Dermis microvascular lymphatic vessel endothelial cell (primary cell): Measurements from ENCODE around the gene PTRH1. TPM values are rescaled to one million over a fixed set of nuclear protein-coding genes. Genes with fewer than 3 reads are reported as not detected.
A peak's percentile ranks its signal among the peaks of the same experiment; 100 is the strongest.

Experiments used
- DNase-seq, 2 donors: peaks; one replicate each; pipeline versions ENCODE4 v3.0.0 to v3.0.0-alpha.2; 2010; ENCODE audit warnings: low read depth in 2 of 2
- total RNA-seq: library from RNA; depleted of rRNA; stranded (reverse); fragments of >200 nt; gene quantifications from 2 replicates; pipeline ENCODE4 v1.2.1, GENCODE V29; 2014

Gene PTRH1
- total RNA-seq, 1 donor from 2014 or later: 23.2 TPM

DNA sequence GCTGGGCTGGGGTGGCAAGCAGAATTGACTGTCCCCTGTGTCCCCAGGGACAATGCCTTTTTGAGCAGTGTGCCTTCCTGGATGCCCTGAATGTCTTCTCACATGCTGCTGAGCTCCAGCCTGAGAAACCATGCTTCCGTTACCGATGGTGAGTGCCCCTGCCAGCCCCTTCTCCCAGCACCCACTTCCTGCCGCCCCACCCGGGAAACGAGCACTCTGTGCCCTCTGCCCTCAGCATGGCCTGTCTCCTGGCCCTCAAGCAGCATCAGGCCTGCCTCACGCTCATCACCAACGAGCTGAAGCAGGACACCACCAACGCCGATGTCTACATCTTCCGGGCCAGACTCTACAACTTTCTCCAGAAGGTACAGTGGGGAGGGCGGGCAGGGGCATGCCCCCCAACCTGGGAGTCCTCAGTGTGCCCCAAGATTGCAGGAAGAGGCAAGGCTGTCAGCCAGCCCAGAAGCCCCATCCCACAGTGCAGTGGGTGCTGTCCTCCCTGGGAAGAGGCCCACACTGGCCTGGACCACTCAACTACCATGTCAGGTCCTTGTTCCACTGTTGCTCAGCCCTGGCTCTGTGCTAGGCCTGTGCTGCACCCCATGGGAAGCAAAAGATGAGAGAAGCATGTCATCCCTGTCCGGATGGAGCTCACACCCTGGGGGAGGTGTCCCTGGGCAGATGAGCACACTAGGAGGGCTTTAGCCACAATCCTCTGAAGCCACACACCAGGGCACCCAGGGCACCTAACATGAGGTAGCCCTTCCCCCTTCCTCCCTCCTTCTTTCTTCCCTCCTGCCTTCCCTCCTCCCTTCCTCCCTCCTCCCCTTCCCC is 4.8 kb upstream of the PTRH1 start:
- no peak for DNase-seq

GRCh38 chr9:127717766-127718165 is 2.3 kb upstream of the PTRH1 start:
- DNase-seq: no peak

DNA sequence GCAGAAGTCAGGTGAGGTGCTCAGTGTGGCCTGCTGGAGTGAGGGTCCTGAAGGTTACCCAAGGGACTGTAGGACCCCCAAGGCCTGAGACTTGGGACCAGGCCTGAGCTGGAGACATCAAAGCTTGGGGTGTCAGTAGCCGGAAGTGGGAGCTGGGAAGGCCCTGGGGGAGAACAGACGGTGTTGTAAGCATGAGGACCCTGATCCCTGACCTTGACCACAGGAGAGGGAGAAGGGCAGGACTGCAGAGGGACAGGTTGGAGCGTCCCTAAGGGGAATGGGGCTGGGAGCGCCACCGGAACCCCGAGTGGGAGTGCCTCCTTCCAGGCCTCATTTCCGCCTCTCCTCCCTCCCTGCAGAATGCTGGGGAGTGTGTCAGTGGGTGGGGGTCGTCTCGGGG is 949 bp upstream of the PTRH1 start:
- DNase-seq: no peak

DNA sequence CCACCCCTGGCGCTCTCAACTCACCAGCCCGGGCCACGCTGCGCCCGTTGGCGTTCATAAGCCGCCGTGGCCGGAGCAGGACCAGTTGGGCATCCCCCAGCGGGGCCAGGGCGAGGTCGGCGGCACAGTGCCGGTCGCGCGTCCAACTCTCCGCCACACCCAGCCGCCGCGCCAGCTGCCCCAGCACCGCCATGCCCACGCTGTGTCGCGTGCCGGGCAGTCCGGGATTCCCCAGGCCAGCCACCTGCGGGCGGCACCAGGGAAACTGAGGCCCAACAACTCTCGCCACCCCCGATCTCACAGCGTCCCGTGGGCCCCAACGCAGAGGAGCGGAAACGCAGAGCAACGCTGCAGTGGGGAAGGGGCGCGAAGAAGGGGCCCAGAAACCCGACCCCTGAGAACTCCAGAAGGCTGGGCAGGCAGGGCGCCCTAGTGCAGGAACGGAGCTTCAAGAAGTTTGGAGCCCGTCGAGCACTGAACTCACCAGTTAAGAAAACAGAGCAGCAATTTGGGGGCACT is 453 bp downstream of the PTRH1 start:
- peak in 1 of 2 donors; percentile 25 for DNase-seq

GRCh38 chr9:127714020-127714750 is 1.3 kb downstream of the PTRH1 start:
- no peak for DNase-seq

DNA sequence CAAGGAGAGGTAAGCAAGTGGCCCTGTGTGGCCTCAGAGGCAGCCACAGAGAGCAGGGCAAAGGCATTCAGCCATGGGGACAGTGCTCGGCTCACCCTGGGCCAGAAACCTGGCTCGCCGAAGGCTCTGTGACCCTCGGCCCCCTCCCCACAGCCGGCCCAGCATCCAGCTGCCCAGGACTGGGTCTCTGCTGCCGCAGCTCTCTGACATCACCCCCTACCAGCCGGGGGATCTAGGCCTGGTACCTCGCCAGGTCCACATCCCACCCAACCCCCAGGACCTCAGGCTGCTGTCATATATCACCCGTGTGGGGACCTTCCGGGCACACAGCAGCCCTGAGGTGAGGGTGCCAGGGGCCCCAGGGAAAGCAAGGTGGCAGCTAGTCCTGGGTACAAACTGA is 2.6 kb downstream of the PTRH1 start:
- DNase-seq: no peak

- no peak for DNase-seq
Observed at GRCh38 chr9:127712371-127712770, 3.1 kb downstream of the PTRH1 start.

DNA sequence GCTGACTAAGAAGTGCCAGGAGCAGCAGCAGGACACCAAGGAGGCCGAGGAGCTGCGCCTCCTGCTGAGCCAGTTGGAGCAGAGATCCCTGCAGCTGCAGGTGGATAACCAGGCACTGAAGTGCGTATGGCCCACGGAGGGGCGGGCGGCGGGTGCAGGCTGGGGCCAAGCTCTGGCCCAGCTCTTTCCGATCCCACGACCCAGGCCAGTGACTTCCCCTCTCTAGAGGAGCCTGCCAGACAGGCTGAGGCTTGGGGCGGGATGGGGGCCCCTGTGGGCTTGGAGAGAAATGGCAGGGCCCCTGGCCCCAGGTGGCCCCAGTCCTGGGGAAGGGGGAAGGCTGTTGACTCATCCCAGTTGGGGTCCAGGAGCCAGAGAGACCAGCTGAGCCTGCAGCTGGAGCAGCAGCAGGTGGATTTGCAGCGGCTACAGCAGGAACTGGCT is 3.6 kb downstream of the PTRH1 start:
- DNase-seq: no peak

DNA sequence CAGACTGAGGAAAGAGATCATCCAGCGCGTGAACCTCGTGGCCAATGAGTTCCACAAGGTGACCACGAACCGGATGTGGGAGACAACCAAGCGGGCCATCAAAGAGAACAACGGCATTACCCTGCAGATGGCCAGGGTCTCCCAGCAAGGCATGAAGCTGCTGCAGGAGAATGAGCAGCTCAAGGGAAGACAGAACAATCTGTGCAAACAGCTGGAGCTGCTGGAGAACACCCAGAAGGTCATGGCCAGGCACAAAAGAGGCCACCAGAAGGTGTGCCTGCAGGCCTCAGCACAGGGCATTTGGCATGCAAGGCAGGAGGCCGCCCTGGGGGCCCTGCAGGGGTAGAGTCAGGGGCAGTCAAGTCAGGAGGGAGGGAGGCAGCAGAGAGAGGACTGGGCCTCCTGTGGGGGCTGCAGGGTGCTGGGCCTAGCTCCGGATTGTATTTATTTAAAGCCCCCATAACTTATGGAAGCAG is 4.2 kb downstream of the PTRH1 start:
- no peak for DNase-seq

- no peak for DNase-seq
Observed at GRCh38 chr9:127710204-127710783, 5.2 kb downstream of the PTRH1 start.

DNA sequence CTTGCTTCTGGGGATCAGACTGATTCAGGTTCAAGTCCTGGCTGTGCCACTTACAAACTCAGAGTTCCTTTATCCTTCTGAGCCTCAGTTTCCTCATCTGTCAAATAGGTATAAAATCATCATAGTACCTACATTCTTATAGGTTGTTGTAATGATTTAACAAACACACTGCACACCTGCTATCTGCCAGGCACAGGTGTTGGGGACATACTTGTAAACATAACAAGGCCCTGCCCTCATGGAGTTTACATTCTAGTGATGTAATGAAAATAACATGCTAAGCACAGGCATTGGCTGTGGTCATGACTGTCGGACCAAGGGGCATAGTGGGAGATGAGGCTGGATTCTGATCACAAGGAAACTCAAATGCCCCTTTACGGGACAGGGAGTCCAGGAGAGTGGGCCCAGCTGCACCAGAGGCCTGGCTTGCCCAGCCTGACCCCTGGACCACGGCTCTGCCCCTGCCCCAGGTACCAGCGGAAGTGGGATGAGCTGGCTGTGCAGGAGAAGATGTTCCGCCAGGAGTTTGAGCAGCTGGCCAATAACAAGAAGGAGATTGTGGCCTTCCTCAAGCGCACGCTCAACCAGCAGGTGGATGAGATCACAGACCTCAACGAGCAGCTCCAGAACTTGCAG is 6.4 kb downstream of the PTRH1 start:
- DNase-seq: no peak

- peak in 1 of 2 donors; percentile 25 for DNase-seq
Observed at GRCh38 chr9:127707766-127708165, 7.7 kb downstream of the PTRH1 start.

- DNase-seq: peak; percentile 10
Observed at GRCh38 chr9:127706836-127707241, 8.6 kb downstream of the PTRH1 start, which contains the start of gene CFAP157. Gene CFAP157 (plus strand): TSS chr9:127706988. CDS start chr9:127707032, 44 bp downstream.

DNA sequence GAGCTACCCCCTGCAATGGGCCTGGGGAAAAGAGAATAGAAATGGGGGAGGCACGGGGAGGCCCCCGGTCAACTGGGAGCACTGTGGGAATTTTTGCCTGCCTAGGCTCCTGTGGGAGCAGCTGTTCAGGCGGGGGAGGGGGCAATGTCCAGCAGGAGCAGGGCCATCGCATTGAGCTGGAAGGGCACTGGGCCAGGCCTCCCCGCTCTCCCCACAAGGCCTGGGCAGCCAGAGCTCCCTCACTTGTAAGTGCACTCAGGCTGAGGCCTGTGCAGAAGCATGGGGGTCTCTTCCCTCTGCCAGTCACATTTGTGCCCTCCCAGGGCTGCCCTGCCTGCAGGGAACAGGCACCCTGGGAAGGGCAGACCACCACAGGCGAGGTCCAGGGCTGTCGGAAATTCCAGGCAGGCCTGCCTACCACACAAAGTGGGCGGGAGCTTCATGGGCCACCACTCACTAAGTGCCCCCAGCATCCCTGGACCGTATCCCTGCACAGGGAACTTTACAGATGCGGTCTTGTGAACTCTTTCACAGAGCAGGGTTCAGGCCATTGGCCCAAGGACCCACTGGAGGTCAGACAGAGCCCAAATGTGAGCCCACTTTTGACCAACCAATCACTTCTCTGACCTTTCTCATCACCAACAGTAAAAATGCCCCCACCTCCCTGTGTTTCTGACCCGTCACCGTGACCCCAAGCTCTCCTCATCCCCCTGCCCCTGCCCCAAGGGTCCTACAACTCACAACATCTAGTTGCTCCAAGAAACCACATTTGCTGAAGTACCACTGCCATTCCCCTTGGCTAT is 9.7 kb downstream of the PTRH1 start:
- DNase-seq: no peak

- DNase-seq: no peak
Observed at GRCh38 chr9:127703289-127703946, 12.0 kb downstream of the PTRH1 start.

DNA sequence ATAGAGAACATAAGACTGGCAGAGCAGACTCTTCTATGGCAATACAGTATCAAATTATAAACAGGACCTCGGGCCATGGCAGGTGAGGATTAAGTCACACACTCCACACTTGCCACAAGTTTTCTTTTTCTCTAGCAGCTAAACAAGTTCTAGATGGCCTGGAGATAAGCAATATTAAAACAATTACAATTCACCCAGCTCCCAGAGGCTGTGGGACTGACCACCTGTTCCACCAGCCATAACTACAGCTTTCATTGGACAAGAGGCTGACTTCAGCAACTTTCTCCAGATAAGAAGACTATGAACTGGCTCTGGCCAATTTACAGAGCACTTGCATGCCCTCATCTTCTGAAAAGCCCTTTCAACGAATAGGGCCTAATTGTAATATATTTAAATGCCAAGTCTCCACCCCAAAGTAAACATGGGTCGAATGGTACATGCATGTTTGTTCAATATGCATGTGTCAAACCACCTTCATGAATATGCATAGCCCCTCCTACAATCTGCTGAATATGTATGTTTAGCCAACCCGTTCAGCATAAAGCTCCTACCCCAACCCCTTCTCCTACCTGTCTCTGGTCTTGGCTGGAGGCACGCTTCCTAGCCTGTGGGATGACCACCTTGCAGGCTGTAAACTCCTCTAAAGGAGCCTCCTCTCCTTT is 14.7 kb downstream of the PTRH1 start:
- DNase-seq: no peak

DNA sequence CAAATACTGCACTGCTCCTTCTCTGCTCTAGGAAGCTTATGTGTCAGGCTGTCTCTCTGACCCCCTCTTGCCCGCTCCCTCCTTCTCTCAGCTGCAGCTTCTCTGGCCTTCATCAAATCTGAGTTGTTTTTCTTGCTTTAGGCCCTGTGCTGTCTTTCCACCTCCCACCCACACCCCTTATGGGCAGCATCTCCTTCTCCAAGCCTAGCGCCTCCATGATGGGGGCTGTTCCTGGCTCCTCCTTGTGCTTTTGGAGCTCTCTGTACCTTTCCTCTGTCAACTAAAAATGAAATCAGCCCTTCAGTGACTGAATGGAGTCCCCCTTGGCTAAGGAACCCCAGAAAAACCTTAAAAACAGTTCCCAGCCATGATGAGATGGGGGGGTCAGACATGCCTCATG is 15.3 kb downstream of the PTRH1 start:
- no peak for DNase-seq

DNA sequence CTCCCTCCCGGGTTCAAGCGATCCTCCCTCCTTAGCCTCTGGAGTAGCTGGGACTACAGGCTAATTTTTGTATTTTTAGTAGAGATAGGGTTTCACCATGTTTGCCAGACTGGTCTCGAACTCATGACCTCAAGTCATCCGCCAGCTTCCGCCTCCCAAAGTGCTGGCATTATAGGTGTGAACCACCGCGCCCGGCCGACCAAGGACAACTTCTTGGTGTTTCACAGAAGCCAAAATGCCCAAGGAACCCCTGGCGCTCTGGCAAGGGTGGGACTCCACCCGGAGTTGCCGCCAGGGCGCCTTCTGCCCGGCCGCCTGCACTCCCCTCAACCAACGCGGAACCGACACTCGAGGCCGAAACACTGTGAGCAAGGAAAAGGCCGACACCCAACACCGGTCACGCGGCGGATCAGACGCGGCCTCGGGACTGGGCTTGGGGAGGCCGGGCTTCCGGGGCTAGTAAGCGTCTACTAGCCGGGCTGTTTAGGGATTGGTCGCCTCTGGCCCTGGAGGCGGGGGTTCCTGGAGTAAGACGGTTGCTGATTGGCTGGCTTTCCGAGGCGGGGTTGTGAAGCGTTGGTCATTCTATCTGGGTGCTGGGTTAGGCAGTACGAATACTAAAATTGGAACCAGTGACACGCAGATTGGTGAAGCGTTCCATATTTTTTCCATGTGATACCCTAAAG is 16.3 kb downstream of the PTRH1 start:
- peak; percentile 93 to 97 for DNase-seq

DNA sequence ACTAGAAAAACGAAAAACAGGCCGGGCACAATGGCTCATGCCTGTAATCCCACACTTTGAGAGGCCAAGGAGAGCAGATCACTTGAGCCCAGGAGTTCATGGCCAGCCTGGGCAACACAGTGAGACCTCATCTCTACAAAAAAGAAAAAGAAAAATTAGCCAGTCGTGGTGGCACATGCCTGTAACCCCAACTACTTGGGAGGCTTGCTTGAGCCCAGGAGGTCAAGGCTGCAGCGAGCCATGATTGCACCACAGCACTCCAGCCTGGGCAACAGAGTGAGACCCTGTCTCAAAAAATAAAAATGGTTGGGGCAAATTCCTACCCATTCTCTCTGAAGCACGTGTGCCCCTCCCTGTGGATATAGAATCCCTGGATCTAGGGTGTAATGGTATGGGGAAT is 17.1 kb downstream of the PTRH1 start:
- DNase-seq: no peak
